ENCODE measurements around the gene SCAI. TPM values are rescaled to one million over a fixed set of nuclear protein-coding genes. Genes with fewer than 3 reads are reported as not detected.

SCAI gene
- total RNA-seq, 1 experiment from 2014 or later = 13.0 TPM

DNA sequence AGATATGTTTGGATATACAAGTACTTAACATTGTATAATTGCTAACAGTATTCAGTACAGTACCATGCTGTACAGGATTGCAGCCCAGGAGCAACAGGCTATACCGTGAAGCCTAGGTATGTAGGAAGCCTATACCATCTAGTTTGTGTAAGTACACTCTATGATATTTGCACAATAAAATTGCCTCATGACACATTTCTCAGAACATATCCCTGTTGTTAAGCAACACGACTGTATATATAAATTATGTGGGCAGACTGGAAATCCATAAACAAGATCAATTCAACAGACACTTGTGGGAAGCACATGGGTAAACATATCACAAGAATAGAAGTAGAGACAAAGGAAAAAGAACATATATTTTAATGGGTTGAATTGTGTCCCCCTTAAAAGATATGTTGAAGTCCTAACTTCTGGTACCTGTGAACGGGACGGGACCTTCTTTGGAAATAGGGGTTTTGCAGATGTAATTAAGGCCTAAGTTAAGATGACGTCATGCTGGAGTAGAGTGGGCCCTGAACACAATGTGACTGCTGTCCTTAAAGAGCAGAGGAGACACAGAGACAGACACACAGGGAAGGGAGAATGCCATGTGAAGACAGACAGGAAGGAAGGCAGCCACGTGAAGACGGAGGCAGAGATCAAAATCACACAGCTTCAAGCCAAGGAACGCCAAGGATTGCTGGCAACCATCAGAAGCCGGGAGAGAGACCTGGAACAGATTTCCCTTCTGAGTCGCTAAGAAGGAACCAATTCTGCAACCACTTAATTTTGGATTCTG is 76.3 kb downstream of the SCAI start:
- Histone ChIP-seq H3K36me3 (ENCODE audit: control insufficient read depth, insufficient read depth, low read length) (no peaks in the 10 kb centered on the region), H3K4me1 (no peaks in the 10 kb centered on the region), H3K27me3 (replicated peaks; ENCODE audit: control insufficient read depth, insufficient read depth, low read length) (no peaks in the 10 kb centered on the region), H3K9me3 (no peaks in the 10 kb centered on the region), H3K4me3 (ENCODE audit: low read depth, low read length) (no peak overlapping the region)
- TF ChIP-seq, protein P1, sequence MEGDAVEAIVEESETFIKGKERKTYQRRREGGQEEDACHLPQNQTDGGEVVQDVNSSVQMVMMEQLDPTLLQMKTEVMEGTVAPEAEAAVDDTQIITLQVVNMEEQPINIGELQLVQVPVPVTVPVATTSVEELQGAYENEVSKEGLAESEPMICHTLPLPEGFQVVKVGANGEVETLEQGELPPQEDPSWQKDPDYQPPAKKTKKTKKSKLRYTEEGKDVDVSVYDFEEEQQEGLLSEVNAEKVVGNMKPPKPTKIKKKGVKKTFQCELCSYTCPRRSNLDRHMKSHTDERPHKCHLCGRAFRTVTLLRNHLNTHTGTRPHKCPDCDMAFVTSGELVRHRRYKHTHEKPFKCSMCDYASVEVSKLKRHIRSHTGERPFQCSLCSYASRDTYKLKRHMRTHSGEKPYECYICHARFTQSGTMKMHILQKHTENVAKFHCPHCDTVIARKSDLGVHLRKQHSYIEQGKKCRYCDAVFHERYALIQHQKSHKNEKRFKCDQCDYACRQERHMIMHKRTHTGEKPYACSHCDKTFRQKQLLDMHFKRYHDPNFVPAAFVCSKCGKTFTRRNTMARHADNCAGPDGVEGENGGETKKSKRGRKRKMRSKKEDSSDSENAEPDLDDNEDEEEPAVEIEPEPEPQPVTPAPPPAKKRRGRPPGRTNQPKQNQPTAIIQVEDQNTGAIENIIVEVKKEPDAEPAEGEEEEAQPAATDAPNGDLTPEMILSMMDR (IDR thresholded peaks at IDR 0.05; ENCODE audit: insufficient read depth in 1 of 2, low read depth in 1 of 2, low read length in 1 of 2, severe bottlenecking in 1 of 2, unreplicated experiment in 1 of 2) = no peak
- intact Hi-C loops (cut with micrococcal nuclease; ENCODE audit: unreplicated experiment) = no loop called here
- no peak overlapping the region for H3K27ac Mint-ChIP-seq (ENCODE audit: unreplicated experiment)
- no peak overlapping the region for H3K4me3 Mint-ChIP-seq (ENCODE audit: unreplicated experiment)
- ChIA-PET CTCF (no interaction called here), POLR2A (interaction anchor here (0.7 kb wide), 1 partner anchor 292 kb away, joined by 4 read pairs; no protein-coding TSS in a partner anchor)
- H3K27me3 Mint-ChIP-seq (ENCODE audit: insufficient read depth, unreplicated experiment) = no peaks in the 10 kb centered on the region
- BruUV-seq (replicated peaks) = no TSS peak
- H3K4me1 Mint-ChIP-seq (ENCODE audit: low read depth, unreplicated experiment) = no peaks in the 10 kb centered on the region
- no peaks in the 10 kb centered on the region for H3K9me3 Mint-ChIP-seq (ENCODE audit: unreplicated experiment)
- DNase-seq = no peak
- no peaks in the 10 kb centered on the region for H3K36me3 Mint-ChIP-seq (ENCODE audit: insufficient read depth, unreplicated experiment)

DNA sequence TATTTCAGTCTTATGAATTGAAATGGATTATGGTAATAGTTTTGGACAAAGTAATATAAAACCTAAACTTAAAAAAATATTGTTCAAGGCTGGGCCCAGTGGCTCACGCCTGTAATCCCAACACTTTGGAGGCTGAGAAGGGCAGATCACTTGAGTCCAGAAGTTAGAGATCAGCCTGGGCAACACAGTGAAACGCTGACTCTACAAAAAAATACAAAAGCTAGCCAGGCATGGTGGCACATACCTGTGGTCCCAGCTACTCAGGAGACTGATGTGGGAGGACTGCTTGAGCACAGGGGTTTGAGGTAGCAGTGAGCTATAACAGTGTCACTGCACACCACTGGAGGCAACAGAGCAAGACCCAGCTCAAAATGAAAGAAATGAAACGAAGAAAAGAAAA is 81.9 kb downstream of the SCAI start:
- POLR2A ChIA-PET = no interaction called here
- no peaks in the 10 kb centered on the region for H3K9me3 ChIP-seq
- CTCF ChIA-PET = no interaction called here
- Mint-ChIP-seq H3K36me3 (ENCODE audit: insufficient read depth, unreplicated experiment) (no peaks in the 10 kb centered on the region), H3K27ac (ENCODE audit: unreplicated experiment) (no peak overlapping the region), H3K9me3 (ENCODE audit: unreplicated experiment) (no peaks in the 10 kb centered on the region), H3K27me3 (ENCODE audit: insufficient read depth, unreplicated experiment) (no peaks in the 10 kb centered on the region), H3K4me3 (ENCODE audit: unreplicated experiment) (no peak overlapping the region), H3K4me1 (ENCODE audit: low read depth, unreplicated experiment) (no peaks in the 10 kb centered on the region)
- no peaks in the 10 kb centered on the region for H3K27me3 ChIP-seq (replicated peaks; ENCODE audit: control insufficient read depth, insufficient read depth, low read length)
- DNase-seq = no peak
- H3K4me3 ChIP-seq (ENCODE audit: low read depth, low read length) = no peak overlapping the region
- TF ChIP-seq, protein P1 (IDR thresholded peaks at IDR 0.05; ENCODE audit: insufficient read depth in 1 of 2, low read depth in 1 of 2, low read length in 1 of 2, severe bottlenecking in 1 of 2, unreplicated experiment in 1 of 2) = no peak
- H3K36me3 ChIP-seq (ENCODE audit: control insufficient read depth, insufficient read depth, low read length) = no peaks in the 10 kb centered on the region
- no TSS peak for BruUV-seq (replicated peaks)
- intact Hi-C loops (cut with micrococcal nuclease; ENCODE audit: unreplicated experiment) = no loop called here
- no peaks in the 10 kb centered on the region for H3K4me1 ChIP-seq

DNA sequence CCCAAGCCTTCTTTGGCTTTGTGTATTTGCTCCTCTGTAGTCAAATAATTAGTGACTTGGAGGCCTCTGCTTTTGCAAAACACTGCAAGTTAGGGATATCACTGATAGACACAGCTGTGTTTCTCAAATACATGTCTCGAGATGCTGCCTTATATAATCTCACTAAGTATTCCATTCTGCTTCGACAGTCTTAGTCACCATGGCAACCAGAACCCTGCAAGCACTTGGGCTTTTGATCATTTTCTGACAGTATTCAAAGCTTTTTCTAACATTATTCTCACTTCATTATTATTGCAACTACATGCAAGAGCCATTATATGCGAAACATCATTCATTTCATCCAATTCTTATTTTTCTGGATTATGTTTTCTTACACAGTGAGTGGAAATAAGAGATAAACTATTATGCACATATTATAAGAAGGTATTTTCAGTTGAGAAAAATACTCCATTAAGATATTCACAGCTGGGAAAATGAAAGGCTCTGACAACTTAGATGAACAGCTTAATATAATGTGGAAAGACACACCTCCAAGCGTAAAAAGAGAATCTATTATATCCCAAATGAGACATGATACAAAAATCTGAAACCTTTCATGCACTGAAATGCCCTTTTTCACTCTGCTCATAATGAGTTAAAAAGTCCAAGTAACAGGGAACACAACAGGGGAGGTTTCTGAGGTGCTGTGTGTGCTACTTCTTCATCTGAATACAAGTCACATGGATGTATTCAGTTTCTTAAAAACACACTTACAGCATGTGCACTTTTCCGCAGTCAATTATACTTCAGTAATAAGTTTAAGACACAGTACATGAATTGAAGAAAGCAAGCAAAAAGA is 93.9 kb downstream of the SCAI start:
- intact Hi-C loops (cut with micrococcal nuclease; ENCODE audit: unreplicated experiment) = no loop called here
- no peaks in the 10 kb centered on the region for H3K9me3 Mint-ChIP-seq (ENCODE audit: unreplicated experiment)
- Histone ChIP-seq H3K27me3 (replicated peaks; ENCODE audit: control insufficient read depth, insufficient read depth, low read length) (no peaks in the 10 kb centered on the region), H3K4me1 (no peaks in the 10 kb centered on the region), H3K9me3 (no peaks in the 10 kb centered on the region), H3K36me3 (ENCODE audit: control insufficient read depth, insufficient read depth, low read length) (no peaks in the 10 kb centered on the region; the same call in 1 of the 2 replicates), H3K4me3 (ENCODE audit: low read depth, low read length) (no peak overlapping the region)
- TF ChIP-seq, protein P1 (IDR thresholded peaks at IDR 0.05; ENCODE audit: insufficient read depth in 1 of 2, low read depth in 1 of 2, low read length in 1 of 2, severe bottlenecking in 1 of 2, unreplicated experiment in 1 of 2) = no peak
- no peaks in the 10 kb centered on the region for H3K4me1 Mint-ChIP-seq (ENCODE audit: low read depth, unreplicated experiment)
- DNase-seq = no peak
- no TSS peak for BruUV-seq (replicated peaks)
- CTCF ChIA-PET = no interaction called here
- POLR2A ChIA-PET = no interaction called here
- no peaks in the 10 kb centered on the region for H3K27me3 Mint-ChIP-seq (ENCODE audit: insufficient read depth, unreplicated experiment)
- no peak overlapping the region for H3K27ac Mint-ChIP-seq (ENCODE audit: unreplicated experiment)
- H3K4me3 Mint-ChIP-seq (ENCODE audit: unreplicated experiment) = no peak overlapping the region
- H3K36me3 Mint-ChIP-seq (ENCODE audit: insufficient read depth, unreplicated experiment) = no peaks in the 10 kb centered on the region

Data from Caco-2 (cell line).